ENCODE measurements around the gene CDH15.
"Not testable (repeated sequence)": the region's sequence is repeated elsewhere in the genome, so short reads cannot be mapped to it uniquely, and the experiment has no call there.

The CDH15 gene

DNA sequence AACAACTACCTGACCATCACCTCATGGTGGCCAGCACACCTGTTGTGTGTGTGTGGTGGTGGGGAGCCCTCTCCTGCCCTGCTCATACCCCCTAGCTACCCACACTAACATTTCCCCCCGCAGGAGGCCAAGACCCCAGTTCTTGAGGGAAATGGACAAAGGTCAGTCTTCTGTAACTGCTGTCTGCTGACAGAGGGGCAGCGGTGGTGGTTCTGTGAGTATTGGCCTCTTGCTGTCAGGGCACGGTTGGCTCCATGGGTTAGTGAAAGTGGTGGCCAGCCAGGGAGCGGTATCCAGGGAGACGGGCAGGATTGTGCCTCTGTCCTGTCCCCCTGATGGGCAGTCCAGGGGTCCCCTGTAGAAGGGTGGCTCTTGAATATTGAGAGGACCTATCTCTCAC, 72.1 kb downstream of the CDH15 start:
- no peak for DNase-seq

DNA sequence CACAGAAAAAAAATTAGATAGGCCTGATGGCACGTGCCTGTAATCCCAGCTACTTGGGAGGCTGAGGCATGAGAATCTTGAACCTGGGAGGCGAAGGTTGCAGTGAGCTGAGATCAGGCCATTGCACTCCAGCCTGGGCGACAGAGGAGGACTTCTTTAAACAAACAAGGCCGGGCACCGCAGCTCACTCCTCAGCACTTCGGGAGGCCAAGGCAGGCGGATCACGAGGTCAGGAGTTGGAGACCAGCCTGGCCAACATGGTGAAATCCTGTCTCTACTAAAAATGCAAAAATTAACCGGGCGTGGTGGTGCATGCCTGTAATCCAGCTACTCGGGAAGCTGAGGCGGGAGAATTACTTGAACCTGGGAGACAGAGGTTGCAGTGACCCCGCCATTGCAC, 72.7 kb downstream of the CDH15 start:
- not testable (repeated sequence) for DNase-seq

DNA sequence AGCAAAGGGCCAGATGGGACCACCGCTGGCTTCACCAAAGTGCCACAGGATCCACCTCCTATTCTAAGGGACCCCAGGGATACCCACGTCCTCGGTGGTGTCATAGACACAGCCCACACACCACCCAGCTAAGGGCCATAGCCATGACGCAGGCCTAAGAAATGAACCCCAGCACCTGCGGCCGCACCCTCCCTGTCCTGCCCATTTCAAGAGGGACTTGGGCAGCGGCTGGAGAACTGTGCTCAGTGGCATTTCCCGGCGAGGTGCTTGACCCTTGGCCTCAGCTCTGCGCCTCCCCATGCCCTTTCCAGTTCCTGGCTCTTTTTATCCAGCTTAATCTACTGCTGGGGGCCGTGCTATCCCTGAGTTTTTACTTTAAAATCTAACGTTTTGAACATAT, 73.2 kb downstream of the CDH15 start:
- no peak for DNase-seq

Data from right hindlimb (tissue), 1 donor.